Neuronal stem cell (in vitro differentiated cells): ENCODE results near the gene NDUFS5.
A peak's percentile ranks its signal among the peaks of the same experiment; 100 is the strongest.
"Not testable (repeated sequence)": the region's sequence is repeated elsewhere in the genome, so short reads cannot be mapped to it uniquely, and the experiment has no call there.

Experiments
- DNase-seq: peaks from one replicate; pipeline ENCODE4 v3.0.0-alpha.2; 2013; ENCODE audit warnings: low spot score
- H2AFZ ChIP-seq: one replicate; pipeline ENCODE4 v1.6.1; 2013; ENCODE audit warnings: mild to moderate bottlenecking, low read length, inconsistent platforms
- H2AK5ac ChIP-seq: 2 replicates; pipeline ENCODE4 v1.6.1; 2013; ENCODE audit warnings: low read depth, mild to moderate bottlenecking, inconsistent platforms, low read length, moderate library complexity, mixed read lengths
- H2BK120ac ChIP-seq: 2 replicates; pipeline ENCODE4 v1.6.1; 2013; ENCODE audit warnings: low read depth, mild to moderate bottlenecking, inconsistent platforms, low read length, moderate library complexity, mixed read lengths
- H2BK12ac ChIP-seq: one replicate; pipeline ENCODE4 v1.6.1; 2013; ENCODE audit warnings: low read length, inconsistent platforms
- H2BK15ac ChIP-seq: 2 replicates; pipeline ENCODE4 v1.6.1; 2013; ENCODE audit warnings: mild to moderate bottlenecking, low read length, inconsistent platforms, mixed read lengths
- H2BK5ac ChIP-seq: one replicate; pipeline ENCODE4 v1.6.1; 2013; ENCODE audit warnings: inconsistent platforms, mild to moderate bottlenecking, low read length, moderate library complexity
- H3K14ac ChIP-seq: one replicate; pipeline ENCODE4 v1.6.1; 2013; ENCODE audit warnings: low read length, inconsistent platforms
- H3K18ac ChIP-seq: 2 replicates; pipeline ENCODE4 v1.6.1; 2013; ENCODE audit warnings: low read length, inconsistent platforms
- H3K23ac ChIP-seq: 2 replicates; pipeline ENCODE4 v1.6.1; 2013; ENCODE audit warnings: low read depth, mild to moderate bottlenecking, mixed read lengths, low read length, inconsistent platforms; ENCODE audit not compliant: poor library complexity
- H3K27ac ChIP-seq: replicated peaks from 3 replicates; pipeline ENCODE4 v1.5.1; 2013; ENCODE audit warnings: low read length, inconsistent platforms
- H3K27me3 ChIP-seq, 3 experiments: 2 replicates each; pipeline ENCODE4 v1.6.1; 2013; ENCODE audit warnings: low read length in 3 of 3, mild to moderate bottlenecking in 2 of 3, inconsistent platforms in 1 of 3, low read depth in 1 of 3, mixed read lengths in 1 of 3, moderate library complexity in 1 of 3; ENCODE audit not compliant: control insufficient read depth in 3 of 3, insufficient read depth in 3 of 3
- H3K36me3 ChIP-seq, 2 donors: replicated peaks in 1 of 2; 2 replicates each; pipeline ENCODE4 v1.6.1; 2013; ENCODE audit warnings: low read length in 2 of 2; ENCODE audit not compliant: control insufficient read depth in 2 of 2, insufficient read depth in 2 of 2
- H3K4ac ChIP-seq: 2 replicates; pipeline ENCODE4 v1.6.1; 2013; ENCODE audit warnings: inconsistent platforms, mild to moderate bottlenecking, low read length, moderate library complexity
- H3K4me1 ChIP-seq, 2 donors: 1 replicate in 1 of 2; 2 replicates in 1 of 2; pipeline ENCODE4 v1.6.1; 2013; ENCODE audit warnings: low read length in 2 of 2, low read depth in 1 of 2; ENCODE audit not compliant: control insufficient read depth in 2 of 2, insufficient read depth in 1 of 2
- H3K4me2 ChIP-seq: one replicate; pipeline ENCODE4 v1.6.1; 2013; ENCODE audit warnings: mild to moderate bottlenecking, low read length, inconsistent platforms; ENCODE audit not compliant: insufficient read depth, poor library complexity, severe bottlenecking
- H3K4me3 ChIP-seq, 2 donors: 2 replicates each; pipeline ENCODE4 v1.5.1; 2013; ENCODE audit warnings: low read length in 2 of 2, mild to moderate bottlenecking in 2 of 2, inconsistent platforms in 1 of 2, moderate library complexity in 1 of 2
- H3K79me1 ChIP-seq: one replicate; pipeline ENCODE4 v1.6.1; 2013; ENCODE audit warnings: low read depth, mild to moderate bottlenecking, inconsistent platforms, low read length, moderate library complexity
- H3K9ac ChIP-seq: one replicate; pipeline ENCODE4 v1.6.1; 2013; ENCODE audit warnings: mild to moderate bottlenecking, low read depth, low read length, inconsistent platforms; ENCODE audit not compliant: poor library complexity
- H3K9me3 ChIP-seq, 2 donors: replicated peaks in 1 of 2; 2 replicates each; pipeline versions ENCODE3 to v1.6.1; 2013; ENCODE audit warnings: low read length in 2 of 2, mild to moderate bottlenecking in 2 of 2, inconsistent platforms in 1 of 2, low read depth in 1 of 2, mixed read lengths in 1 of 2, moderate library complexity in 1 of 2; ENCODE audit not compliant: control insufficient read depth in 2 of 2, insufficient read depth in 1 of 2
- H4K8ac ChIP-seq: one replicate; pipeline ENCODE4 v1.6.1; 2013; ENCODE audit warnings: low read depth, mild to moderate bottlenecking, inconsistent platforms, low read length, moderate library complexity
- H4K91ac ChIP-seq: one replicate; pipeline ENCODE4 v1.6.1; 2013; ENCODE audit warnings: low read length, low read depth, mild to moderate bottlenecking, inconsistent platforms; ENCODE audit not compliant: poor library complexity
- whole genome bisulfite sequencing, 2 donors: extraction: QIAGEN DNeasy Blood & Tissue Kit; methylation state at CpG; one replicate each; pipeline ENCODE4 v1.1.7; 2013; ENCODE audit warnings: missing lambda C conversion rate in 2 of 2, mixed read lengths in 1 of 2; ENCODE audit not compliant: insufficient read length in 2 of 2, insufficient replicate concordance in 1 of 2; ENCODE audit errors: extremely low coverage in 2 of 2; 5-methylcytosine and 5-hydroxymethylcytosine counted together

NDUFS5 gene

DNA sequence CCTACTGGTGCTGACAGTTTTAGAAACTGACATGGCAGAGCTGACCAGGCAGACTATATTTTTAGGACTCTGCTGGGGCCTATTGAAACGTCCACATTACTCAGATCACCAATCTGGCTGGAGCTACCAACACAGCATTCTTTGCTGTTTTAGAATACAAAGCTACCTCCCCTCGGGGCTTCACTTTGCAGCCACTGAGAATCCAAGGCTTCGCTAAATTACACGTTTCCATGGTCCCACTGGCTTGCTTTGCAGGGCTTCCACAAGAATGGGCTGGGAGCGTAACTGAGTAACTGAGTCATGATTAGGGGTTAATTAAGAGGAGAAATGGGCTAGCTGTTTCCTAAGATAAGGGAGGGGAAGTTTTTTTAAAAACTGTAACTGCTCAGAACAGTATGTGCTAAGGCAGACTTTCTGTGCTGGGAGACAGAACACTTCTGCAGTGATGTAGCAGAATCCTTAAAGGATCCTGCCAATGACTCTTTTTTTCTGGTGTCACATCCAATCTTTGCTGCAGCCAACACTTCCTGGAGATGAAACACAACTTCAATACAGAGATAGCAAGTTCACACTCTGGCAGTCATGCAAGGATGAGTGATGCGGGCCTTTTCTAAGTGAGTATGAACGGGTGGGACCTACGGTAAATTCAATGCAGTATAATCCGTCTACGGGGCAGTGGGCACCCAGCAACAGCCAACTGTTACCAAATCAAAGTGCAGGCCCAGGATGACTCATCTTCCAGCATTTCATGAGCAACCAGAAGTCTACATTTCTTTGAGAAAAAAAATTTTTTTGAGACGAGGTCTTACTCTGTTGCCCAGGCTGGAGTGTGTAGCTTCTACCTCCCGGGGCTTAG lies 21.5 kb downstream of the NDUFS5 start:
- Histone ChIP-seq H2BK120ac (no peak overlapping the region), H4K91ac (no peak overlapping the region), H3K27me3 (no peaks in the 10 kb centered on the region), H3K18ac (no peak overlapping the region), H3K27ac (peak overlapping the region; percentile 65), H3K23ac (no peak overlapping the region), H3K4me3 (no peak overlapping the region), H3K36me3 (peaks cover 4 to 13% of the 10 kb centered on the region in 2 donors), H3K4me1 (peaks cover 2 to 8% of the 10 kb centered on the region in 2 donors), H4K8ac (no peak overlapping the region), H3K9ac (no peak overlapping the region), H3K79me1 (peaks cover 2% of the 10 kb centered on the region), H3K4me2 (no peak overlapping the region), H2BK15ac (no peak overlapping the region), H2BK12ac (no peak overlapping the region), H2AFZ (no peak overlapping the region), H3K14ac (no peak overlapping the region), H2BK5ac (no peak overlapping the region), H3K4ac (no peak overlapping the region), H3K9me3 (peaks cover 0 to 2% of the 10 kb centered on the region in 2 donors), H2AK5ac (peak overlapping the region; percentile 56)
- WGBS, 2 donors, result no CpG with 5 or more reads among the region's 12 CpGs
- DNase-seq, result no peak

DNA sequence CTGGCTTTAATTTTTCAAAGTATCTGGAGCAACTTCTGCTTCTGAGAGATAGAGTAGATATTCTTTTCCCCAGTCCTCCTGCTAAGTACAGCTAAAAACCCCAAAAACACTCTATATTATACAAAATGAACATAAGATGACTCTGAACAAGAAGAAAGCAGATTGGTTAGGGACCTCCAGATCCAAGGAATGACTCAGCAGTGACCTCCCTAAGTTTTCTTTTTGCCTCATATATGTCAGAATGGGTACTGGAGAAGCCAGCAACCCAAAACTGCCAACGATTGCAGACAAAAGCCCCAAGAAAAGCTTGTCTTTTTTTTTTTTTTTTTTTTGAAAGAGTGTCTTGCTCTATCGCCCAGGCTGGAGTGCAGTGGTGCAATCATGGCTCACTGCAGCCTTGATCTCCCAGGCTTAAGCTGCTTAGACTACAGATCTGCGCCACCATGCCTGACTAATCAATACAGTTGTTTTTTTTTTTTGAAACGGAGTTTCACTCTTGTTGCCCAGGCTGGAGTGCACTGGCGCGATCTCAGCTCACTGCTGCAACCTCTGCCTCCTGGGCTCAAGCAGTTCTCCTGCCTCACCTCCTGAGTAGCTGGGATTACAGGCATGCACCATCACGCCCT lies 22.7 kb downstream of the NDUFS5 start:
- peaks cover 2% of the 10 kb centered on the region for H3K79me1 ChIP-seq
- no peak overlapping the region for H2BK5ac ChIP-seq
- H3K14ac ChIP-seq, result no peak overlapping the region
- no peak overlapping the region for H3K4me2 ChIP-seq
- no peak overlapping the region for H4K8ac ChIP-seq
- H3K4me1 ChIP-seq, result peaks cover 2 to 8% of the 10 kb centered on the region in 2 donors
- WGBS, 2 donors, result no CpG with 5 or more reads among the region's 7 CpGs
- no peak overlapping the region for H2BK12ac ChIP-seq
- H2AK5ac ChIP-seq, result no peak overlapping the region
- H3K18ac ChIP-seq, result no peak overlapping the region
- no peak overlapping the region for H3K4me3 ChIP-seq
- no peak overlapping the region for H2BK15ac ChIP-seq
- no peak overlapping the region for H3K23ac ChIP-seq
- no peak overlapping the region for H3K9ac ChIP-seq
- H3K9me3 ChIP-seq, result peaks cover 0 to 2% of the 10 kb centered on the region in 2 donors
- peaks cover 2 to 6% of the 10 kb centered on the region in 2 donors for H3K36me3 ChIP-seq
- H3K27ac ChIP-seq, result no peak overlapping the region
- H4K91ac ChIP-seq, result no peak overlapping the region
- no peaks in the 10 kb centered on the region for H3K27me3 ChIP-seq
- H2BK120ac ChIP-seq, result no peak overlapping the region
- no peak overlapping the region for H2AFZ ChIP-seq
- no peak overlapping the region for H3K4ac ChIP-seq
- no peak for DNase-seq

DNA sequence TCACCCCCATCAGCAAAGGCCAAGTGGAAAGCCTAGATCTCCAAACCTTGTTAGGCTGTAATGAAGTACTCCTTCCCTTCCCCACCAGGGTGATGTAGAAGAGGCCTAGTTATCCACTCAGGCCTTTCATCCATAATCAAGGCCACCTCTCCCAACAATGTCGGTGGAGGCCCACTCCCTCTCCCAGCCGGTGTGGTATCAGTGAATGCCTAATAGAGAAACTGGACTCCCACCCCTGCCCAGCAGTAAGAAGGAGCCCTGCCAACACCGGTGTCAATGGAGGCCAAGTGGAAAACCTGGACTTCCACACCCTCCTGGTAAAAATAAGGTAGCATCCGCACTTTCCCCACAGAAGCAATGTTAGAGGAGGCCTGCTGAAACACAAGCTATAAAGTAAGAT lies 23.9 kb downstream of the NDUFS5 start:
- no peak overlapping the region for H4K8ac ChIP-seq
- H3K27ac ChIP-seq, result no peak overlapping the region
- no peak for DNase-seq
- H2BK120ac ChIP-seq, result no peak overlapping the region
- H3K4me3 ChIP-seq, result no peak overlapping the region
- no CpG with 5 or more reads among the region's 4 CpGs for WGBS, 2 donors
- peaks cover 2% of the 10 kb centered on the region for H3K79me1 ChIP-seq
- no peak overlapping the region for H3K4me2 ChIP-seq
- H2BK12ac ChIP-seq, result no peak overlapping the region
- H3K4ac ChIP-seq, result no peak overlapping the region
- no peak overlapping the region for H3K23ac ChIP-seq
- H2BK5ac ChIP-seq, result no peak overlapping the region
- H3K14ac ChIP-seq, result no peak overlapping the region
- H4K91ac ChIP-seq, result no peak overlapping the region
- H3K27me3 ChIP-seq, result no peaks in the 10 kb centered on the region
- peaks cover 2 to 8% of the 10 kb centered on the region in 2 donors for H3K4me1 ChIP-seq
- H3K9me3 ChIP-seq, result peaks cover 0 to 2% of the 10 kb centered on the region in 2 donors
- peaks cover 2 to 6% of the 10 kb centered on the region in 2 donors for H3K36me3 ChIP-seq
- H3K9ac ChIP-seq, result no peak overlapping the region
- H2AK5ac ChIP-seq, result no peak overlapping the region
- no peak overlapping the region for H2BK15ac ChIP-seq
- H3K18ac ChIP-seq, result no peak overlapping the region
- H2AFZ ChIP-seq, result no peak overlapping the region

DNA sequence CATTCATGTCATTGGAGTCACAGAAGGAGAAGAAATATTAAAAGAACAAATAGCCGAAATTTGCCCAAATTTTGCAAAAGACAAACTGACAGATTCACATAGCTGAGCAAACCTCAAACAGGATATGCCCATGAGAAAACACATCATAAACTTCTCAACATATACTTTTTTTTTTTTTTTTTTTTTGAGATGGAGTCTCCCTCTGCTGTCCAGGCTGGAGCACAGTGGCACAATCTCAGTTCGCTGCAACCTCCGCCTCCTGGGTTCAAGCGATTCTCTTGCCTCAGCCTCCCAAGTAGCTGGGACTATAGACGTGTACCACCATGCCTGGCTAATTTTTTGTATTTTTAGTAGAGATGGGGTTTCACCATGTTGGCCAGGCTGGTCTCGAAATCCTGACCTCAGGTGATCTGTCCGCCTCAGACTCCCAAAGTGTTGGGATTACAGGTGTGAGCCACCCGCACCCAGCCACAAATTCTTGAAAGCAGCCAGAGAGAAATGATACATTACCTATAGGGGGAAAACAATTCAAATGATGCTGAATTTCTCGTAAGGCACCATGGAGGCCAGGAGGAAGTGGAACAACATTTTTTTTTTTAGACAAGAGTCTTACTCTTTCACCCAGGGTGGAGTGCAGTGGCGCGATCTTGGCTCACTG lies 25.2 kb downstream of the NDUFS5 start:
- H3K4me2 ChIP-seq, H3K14ac ChIP-seq, H3K27ac ChIP-seq, H3K79me1 ChIP-seq, DNase-seq, H3K9me3 ChIP-seq, H2BK15ac ChIP-seq, H2BK120ac ChIP-seq, H3K27me3 ChIP-seq, H3K23ac ChIP-seq, H3K4ac ChIP-seq, H3K9ac ChIP-seq, H4K8ac ChIP-seq, H4K91ac ChIP-seq, H2AK5ac ChIP-seq, H3K18ac ChIP-seq, H3K36me3 ChIP-seq, H2BK5ac ChIP-seq, H3K4me3 ChIP-seq, H2AFZ ChIP-seq, H3K4me1 ChIP-seq, H2BK12ac ChIP-seq: not testable (repeated sequence)
- no CpG with 5 or more reads among the region's 11 CpGs for WGBS, 2 donors
